GM10266 (cell line): ENCODE results near the gene PDLIM5.

Experiments used
- DNase-seq: peaks from one replicate; pipeline ENCODE4 v3.0.0; 2012; ENCODE audit errors: extremely low spot score
- CTCF ChIP-seq: IDR thresholded peaks from 2 replicates; pipeline ENCODE4 v1.5.1; 2012; ENCODE audit warnings: mild to moderate bottlenecking, low read depth; ENCODE audit not compliant: control insufficient read depth, insufficient read depth; ENCODE audit errors: missing control alignments

PDLIM5 gene

GRCh38 chr4:94678896-94679295 is 227.2 kb downstream of the PDLIM5 start:
- no peak for DNase-seq

GRCh38 chr4:94680176-94680862 is 228.6 kb downstream of the PDLIM5 start:
- no peak for DNase-seq

More at GRCh38 chr4:94678896-94679295, 227.2 kb downstream of the PDLIM5 start:
- TF ChIP-seq CTCF: no peak

GRCh38 chr4:94686086-94686485 is 234.3 kb downstream of the PDLIM5 start:
- DNase-seq: no peak
- TF ChIP-seq CTCF: no peak

More at GRCh38 chr4:94680176-94680862, 228.6 kb downstream of the PDLIM5 start:
- TF ChIP-seq CTCF: no peak

- TF ChIP-seq CTCF: no peak
- DNase-seq: no peak
Observed at GRCh38 chr4:94689155-94689860, 237.6 kb downstream of the PDLIM5 start.

- no peak for DNase-seq
- TF ChIP-seq CTCF: no peak
Observed at GRCh38 chr4:94690851-94691254, 239.1 kb downstream of the PDLIM5 start.

- TF ChIP-seq CTCF: no peak
- DNase-seq: no peak
Observed at GRCh38 chr4:94691552-94691951, 239.8 kb downstream of the PDLIM5 start.

- no peak for DNase-seq
- no peak for TF ChIP-seq CTCF
Observed at GRCh38 chr4:94695384-94695783, 243.6 kb downstream of the PDLIM5 start.
